Subcutaneous abdominal adipose tissue (tissue), 5 donors: ENCODE results near the gene KLHL40.

ENCODE experiments used
- H3K27ac ChIP-seq: one replicate; pipeline ENCODE4 v1.7.0; 2013; ENCODE audit warnings: low read depth, mild to moderate bottlenecking, inconsistent platforms, low read length, moderate library complexity
- H3K27me3 ChIP-seq, 5 donors: one replicate each; pipeline ENCODE4 v1.7.0; 2013; ENCODE audit warnings: low read length in 5 of 5, inconsistent platforms in 1 of 5; ENCODE audit not compliant: control insufficient read depth in 5 of 5, insufficient read depth in 4 of 5
- H3K36me3 ChIP-seq, 5 donors: one replicate each; pipeline ENCODE4 v1.7.0; 2013; ENCODE audit warnings: low read length in 5 of 5; ENCODE audit not compliant: control insufficient read depth in 5 of 5, insufficient read depth in 5 of 5
- H3K4me1 ChIP-seq, 5 donors: one replicate each; pipeline ENCODE4 v1.7.0; 2013; ENCODE audit warnings: low read length in 5 of 5, mild to moderate bottlenecking in 3 of 5, moderate library complexity in 1 of 5; ENCODE audit not compliant: control insufficient read depth in 5 of 5, insufficient read depth in 5 of 5
- H3K4me3 ChIP-seq, 5 donors: one replicate each; pipeline ENCODE4 v1.7.0; 2013; ENCODE audit warnings: low read length in 5 of 5, low read depth in 1 of 5
- H3K9ac ChIP-seq, 5 donors: one replicate each; pipeline ENCODE4 v1.7.0; 2013; ENCODE audit warnings: low read length in 5 of 5, mild to moderate bottlenecking in 4 of 5, moderate library complexity in 3 of 5
- H3K9me3 ChIP-seq, 5 donors: one replicate each; pipeline ENCODE4 v1.7.0; 2013; ENCODE audit warnings: low read length in 5 of 5; ENCODE audit not compliant: control insufficient read depth in 5 of 5
- donor health status: healthy.
- donor health status: healthy.
- donor health status: healthy.
- donor health status: healthy.
- donor health status: healthy.

The KLHL40 gene

DNA sequence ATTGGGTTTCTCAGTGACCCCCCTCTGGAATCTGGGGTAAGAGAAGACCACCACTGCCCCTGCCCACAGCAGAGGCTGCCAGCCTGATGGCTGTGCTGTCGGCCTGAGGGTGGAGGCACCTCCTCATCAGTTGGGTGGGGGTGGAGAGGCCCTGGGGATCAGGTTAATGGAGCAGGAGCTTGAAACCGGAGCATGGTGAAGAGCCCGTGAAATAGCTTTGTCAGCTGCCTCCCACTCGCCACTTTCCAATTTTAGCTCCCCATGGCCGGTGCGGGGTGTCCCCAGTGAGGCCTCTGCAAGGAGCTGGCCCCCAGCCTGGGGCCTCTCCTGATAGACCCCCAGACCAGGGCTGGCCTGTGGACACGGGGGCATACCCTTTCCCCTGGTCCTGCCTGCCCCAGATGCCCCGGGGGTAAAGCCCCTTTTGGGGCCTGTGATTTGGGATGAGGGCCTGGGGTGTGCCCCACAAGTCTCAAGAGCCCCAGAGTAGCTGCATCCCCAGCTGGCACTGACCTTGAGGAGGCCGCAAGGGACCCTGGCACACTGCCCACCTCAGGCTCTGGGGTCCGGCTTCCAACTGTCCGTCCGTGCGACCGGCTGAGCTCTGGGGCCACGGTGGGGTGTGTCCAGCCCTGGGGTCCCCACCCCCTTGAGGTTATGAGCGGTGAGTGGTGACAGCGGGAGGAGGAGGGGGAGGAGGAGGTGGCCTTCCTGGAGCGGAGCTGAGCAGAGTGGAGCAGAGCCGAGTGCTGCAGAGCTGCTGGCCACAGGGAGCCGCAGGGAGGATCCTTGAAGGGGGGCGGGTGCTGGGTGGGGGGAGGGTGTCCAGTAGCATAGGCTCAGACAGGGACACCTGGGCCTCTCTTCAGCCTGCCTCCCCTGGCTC lies 17.0 kb downstream of the KLHL40 start, which contains the start of gene HHATL:
Gene HHATL, minus strand, starts transcription at position 733 of the 886 bp plus-strand sequence. CDS start 1,972 bp downstream, outside the sequence.
- Histone ChIP-seq H3K9me3 (no peaks in the 10 kb centered on the region), H3K27me3 (peaks cover 0 to 14% (median 3%) of the 10 kb centered on the region in 5 donors), H3K4me3 (no peak within 1 kb of the TSS), H3K36me3 (no peaks in the 10 kb centered on the region), H3K27ac (no peak within 1 kb of the TSS), H3K4me1 (no peaks in the 10 kb centered on the region), H3K9ac (no peak within 1 kb of the TSS)

DNA sequence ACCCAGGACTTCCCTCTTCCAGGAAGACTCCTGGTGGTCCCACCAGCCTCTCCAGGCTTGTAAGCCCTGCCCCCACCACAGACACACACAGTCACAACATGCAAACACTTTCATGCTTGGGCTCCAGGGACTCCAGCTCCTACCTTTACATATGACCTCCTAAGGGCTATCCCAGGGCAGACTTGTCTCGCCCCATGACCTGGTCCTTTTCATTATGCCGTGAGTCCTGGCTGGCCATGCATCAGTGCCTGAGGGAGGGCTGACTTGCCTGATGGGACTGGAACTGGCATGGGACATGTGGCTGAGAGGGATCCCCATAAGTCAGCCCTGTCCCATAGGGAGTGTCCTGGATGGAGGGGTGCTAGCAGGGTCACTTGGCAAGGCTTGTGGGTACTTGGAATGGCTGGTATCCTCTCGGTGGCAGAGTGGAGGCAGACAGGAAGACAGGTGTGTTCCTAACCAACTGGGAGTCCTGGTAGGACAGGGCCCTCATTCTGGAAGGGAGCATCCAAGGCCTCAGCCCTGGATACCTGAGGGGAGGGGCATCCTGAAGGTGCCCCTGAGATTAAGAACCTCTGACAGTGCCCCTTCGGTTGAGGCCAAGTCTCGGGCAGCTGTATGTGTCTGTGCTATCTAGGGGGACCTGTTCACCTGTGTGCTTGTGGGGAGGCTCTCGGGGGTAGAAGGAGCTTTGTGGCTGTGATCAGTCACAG lies 17.8 kb downstream of the KLHL40 start:
- Histone ChIP-seq H3K36me3 (no peaks in the 10 kb centered on the region), H3K27ac (no peak overlapping the region), H3K4me3 (no peak overlapping the region), H3K9ac (no peak overlapping the region), H3K9me3 (no peaks in the 10 kb centered on the region), H3K4me1 (no peaks in the 10 kb centered on the region), H3K27me3 (peaks cover 0 to 12% (median 3%) of the 10 kb centered on the region in 5 donors)

DNA sequence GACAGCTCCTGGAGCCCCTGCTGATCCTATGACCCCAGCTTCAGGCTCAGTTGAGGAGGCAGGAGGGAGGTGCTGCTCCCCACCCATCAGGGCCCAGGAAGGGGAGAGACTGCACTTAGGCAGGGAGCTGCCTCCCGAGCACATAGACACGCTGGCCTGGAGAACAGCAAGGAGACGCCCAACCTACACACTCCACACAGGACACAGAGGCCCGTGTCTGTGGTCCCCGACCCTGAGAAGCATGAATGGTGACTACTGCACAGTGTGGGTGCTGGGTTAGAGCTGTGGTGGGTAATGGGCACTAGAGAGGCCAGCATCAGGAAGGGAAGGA lies 18.3 kb downstream of the KLHL40 start:
- Histone ChIP-seq H3K27ac (no peak overlapping the region), H3K27me3 (peaks cover 0 to 12% (median 3%) of the 10 kb centered on the region in 5 donors), H3K9me3 (no peaks in the 10 kb centered on the region), H3K36me3 (no peaks in the 10 kb centered on the region), H3K9ac (no peak overlapping the region), H3K4me1 (no peaks in the 10 kb centered on the region), H3K4me3 (no peak overlapping the region)

DNA sequence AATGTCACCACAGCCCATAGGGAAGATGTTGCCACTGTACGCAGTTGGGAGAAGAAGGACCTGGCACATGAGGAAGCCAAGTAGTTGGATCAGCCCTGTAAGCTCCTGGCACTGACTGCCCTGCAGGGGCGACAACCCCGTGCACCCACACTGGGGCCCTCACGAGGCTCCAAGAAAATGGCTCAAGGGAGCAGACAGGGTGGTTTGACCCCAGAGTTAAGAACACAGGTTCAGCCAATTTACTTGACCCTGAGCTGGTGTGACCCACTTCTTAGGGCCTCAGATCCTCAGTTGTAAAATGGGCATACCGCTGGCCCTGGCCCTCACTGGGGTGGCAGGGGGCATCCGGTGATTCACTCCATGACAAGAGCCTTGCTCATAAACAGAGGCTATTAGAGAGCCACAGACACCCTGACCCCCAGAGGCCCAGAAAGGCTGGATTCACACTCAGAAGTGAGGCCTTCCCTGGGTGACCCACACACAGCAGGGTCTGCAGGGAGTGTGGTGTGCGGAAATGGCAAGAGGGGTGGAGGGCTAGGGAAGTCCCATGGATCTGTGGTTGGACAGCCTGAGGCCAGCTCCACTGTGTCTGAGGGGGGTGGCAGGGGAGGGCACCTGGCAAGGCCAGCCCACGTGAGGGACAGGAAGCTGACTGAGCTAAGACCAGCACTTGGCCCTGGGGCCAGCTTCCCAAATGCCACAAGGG lies 19.0 kb downstream of the KLHL40 start:
- Histone ChIP-seq H3K27ac (no peak overlapping the region), H3K4me1 (no peaks in the 10 kb centered on the region), H3K9ac (no peak overlapping the region)

DNA sequence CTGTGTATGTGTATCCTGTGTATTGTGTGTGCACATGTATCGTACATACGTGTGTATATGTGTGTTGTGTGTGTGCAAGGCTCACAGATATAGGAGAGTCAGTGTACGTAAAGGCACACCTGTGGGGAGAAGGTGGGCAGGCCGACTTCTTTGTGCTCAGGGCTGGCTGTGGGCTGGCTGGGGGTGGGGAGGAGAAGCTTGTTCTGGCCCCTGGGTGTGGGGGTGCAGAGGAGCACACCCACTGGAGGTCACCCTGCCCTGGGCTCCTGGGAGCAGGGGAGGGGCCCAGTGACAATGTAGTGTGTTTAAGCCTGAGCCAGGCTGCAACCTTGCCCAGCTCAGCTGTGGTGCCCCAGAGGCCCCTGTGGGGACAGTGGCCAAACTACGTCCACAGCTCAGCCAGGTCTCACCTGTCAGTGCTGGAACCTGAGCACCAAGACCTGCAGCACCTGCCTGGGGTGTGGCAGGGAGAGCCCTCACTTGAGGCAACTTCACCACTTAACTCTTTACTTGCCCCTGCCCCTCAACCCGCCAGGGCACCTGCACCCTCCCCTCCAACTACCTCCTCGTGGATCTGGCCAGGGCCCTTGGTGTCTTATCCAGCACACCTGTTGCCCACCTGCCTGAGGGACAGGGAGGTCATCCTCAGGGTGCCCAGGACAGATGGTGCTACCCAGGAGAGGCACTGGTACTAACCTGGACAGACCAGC lies 19.9 kb downstream of the KLHL40 start:
- H3K27me3 ChIP-seq = peaks cover 0 to 12% (median 3%) of the 10 kb centered on the region in 5 donors
- H3K36me3 ChIP-seq = no peaks in the 10 kb centered on the region
- H3K9me3 ChIP-seq = no peaks in the 10 kb centered on the region
- no peak overlapping the region for H3K4me3 ChIP-seq
- no peak overlapping the region for H3K27ac ChIP-seq
- no peak overlapping the region for H3K9ac ChIP-seq
- H3K4me1 ChIP-seq = no peaks in the 10 kb centered on the region

More for the DNA sequence above, 19.0 kb downstream of the KLHL40 start:
- Histone ChIP-seq H3K36me3 (no peaks in the 10 kb centered on the region), H3K27me3 (peaks cover 0 to 12% (median 3%) of the 10 kb centered on the region in 5 donors), H3K9me3 (no peaks in the 10 kb centered on the region), H3K4me3 (no peak overlapping the region)

DNA sequence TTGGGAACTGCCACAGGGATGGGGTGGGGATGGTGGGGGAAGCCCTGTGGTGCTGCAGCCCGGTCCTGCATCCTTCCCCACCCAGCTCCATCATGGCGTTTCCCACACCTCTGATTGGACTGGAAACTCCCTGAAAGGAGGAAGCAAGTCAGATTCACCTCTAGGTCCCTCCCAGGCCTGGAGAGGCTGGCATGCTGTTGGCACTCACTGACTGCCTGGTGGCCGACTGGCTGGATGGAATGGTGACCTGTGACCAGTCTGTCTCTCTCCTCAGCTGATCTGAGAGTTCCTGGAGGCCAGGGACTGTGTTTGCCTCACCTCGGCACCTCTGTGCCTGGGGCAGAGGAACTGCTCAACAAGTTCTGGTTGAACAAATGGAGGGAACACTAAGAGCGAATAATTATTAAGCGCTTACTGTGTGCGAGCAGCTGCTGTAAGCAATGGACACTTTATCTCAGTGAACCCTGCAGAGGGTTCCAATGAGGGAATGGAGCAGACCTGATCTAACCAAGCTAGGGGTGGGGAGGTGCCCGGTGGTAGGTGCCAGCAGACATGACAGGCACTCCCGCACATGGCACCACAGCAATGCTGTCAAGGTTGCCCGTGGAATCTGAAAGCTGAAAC lies 20.7 kb downstream of the KLHL40 start:
- H3K4me3 ChIP-seq = no peak overlapping the region
- no peak overlapping the region for H3K27ac ChIP-seq
- no peaks in the 10 kb centered on the region for H3K9me3 ChIP-seq
- no peak overlapping the region for H3K9ac ChIP-seq
- H3K27me3 ChIP-seq = peaks cover 0 to 12% (median 3%) of the 10 kb centered on the region in 5 donors
- no peaks in the 10 kb centered on the region for H3K36me3 ChIP-seq
- no peaks in the 10 kb centered on the region for H3K4me1 ChIP-seq

DNA sequence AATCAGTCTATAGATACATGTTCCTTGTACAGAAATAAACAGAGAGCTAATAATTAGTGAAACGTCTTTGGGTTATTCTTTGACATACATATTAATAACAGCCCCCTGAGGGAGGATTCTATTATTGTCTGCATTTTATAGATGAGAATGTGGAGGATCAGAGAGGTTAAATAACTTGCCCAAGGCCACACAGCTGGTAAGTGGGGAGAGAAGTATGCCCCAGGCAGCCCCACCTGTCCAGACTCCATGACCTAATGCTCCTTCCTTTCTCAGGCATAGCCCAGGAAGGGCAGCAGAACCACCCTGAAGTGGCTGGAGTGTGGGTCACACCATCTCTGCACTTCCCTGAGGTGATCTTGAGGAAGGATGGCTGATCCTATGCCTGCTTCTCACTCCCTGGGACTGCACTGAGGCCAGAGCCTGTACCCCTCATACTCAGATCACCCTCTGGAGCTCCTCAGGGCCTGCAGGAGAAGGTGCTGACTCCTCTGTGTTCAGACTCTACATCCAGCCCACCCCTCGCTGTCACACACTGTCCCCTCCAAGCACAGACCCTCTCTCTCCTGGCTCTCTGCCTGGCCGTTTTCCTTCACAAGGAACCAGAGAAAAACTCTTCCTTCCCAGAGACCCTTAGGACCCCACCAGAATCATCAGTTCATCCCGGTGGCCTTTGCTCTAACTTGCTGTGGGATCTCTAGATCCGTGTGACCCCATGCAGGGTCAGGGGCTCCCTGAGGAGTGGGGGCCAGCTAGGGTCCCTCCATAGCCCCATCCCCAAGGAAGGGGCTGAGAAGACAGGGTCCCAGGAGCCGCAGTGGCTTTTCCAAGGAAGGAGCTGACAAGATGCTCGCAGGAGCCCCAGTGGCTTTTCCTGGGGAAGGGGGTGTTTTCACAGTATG lies 21.6 kb downstream of the KLHL40 start:
- no peaks in the 10 kb centered on the region for H3K4me1 ChIP-seq
- H3K9me3 ChIP-seq = no peaks in the 10 kb centered on the region
- no peaks in the 10 kb centered on the region for H3K36me3 ChIP-seq
- H3K27me3 ChIP-seq = peaks cover 0 to 11% (median 0%) of the 10 kb centered on the region in 5 donors
- no peak overlapping the region for H3K4me3 ChIP-seq
- H3K27ac ChIP-seq = no peak overlapping the region
- no peak overlapping the region for H3K9ac ChIP-seq

DNA sequence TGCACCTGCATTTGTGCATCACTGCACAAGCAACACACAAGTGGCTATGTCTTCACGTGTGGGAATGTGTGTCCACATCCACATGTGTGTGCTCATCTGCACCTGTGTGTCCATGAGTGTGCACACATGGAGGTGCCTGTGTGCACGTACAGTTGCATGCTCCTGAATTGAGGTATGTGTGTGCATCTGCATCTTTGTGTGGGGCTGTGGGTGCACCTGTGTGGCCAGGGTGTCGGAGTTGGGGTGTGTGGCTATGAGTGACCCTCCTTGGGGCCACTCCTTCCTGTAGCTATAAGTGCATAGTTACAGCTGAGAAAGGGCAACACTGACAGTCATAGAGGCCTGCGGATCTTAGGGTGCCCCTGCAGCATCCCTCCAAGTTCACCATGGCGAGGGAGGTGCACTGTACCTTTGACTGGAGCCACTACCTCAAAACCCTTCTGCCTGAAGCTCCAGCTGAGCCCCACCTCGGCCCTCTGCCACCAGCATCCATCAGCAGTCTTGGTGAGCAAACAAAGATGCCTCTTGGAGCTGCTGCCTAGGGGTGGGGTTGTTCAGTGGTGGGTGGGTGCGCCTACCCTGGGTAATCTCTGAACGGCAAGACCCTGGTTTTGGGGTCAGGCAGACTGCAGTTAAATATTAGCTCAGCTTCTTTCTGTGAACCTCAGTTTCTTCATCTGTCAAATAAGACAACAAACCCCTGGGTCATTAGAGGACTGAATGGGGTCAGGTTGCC lies 22.5 kb downstream of the KLHL40 start:
- peaks cover 0 to 8% (median 0%) of the 10 kb centered on the region in 5 donors for H3K27me3 ChIP-seq
- H3K4me3 ChIP-seq = no peak overlapping the region
- no peaks in the 10 kb centered on the region for H3K9me3 ChIP-seq
- no peak overlapping the region for H3K9ac ChIP-seq
- no peaks in the 10 kb centered on the region for H3K4me1 ChIP-seq
- H3K36me3 ChIP-seq = no peaks in the 10 kb centered on the region
- no peak overlapping the region for H3K27ac ChIP-seq
